ENCODE data around the gene TTN.

Gene TTN

GRCh38 chr2:178635897-178636296, 171.3 kb downstream of the TTN start:
- Histone ChIP-seq H3K79me2 (ENCODE audit: low read length) (no peaks in the 10 kb centered on the region), H3K9me3 (ENCODE audit: insufficient read depth, low read length) (no peaks in the 10 kb centered on the region), H4K20me1 (ENCODE audit: insufficient read depth, low read length) (no peaks in the 10 kb centered on the region), H3K36me3 (replicated peaks; ENCODE audit: low read depth, low read length) (no peaks in the 10 kb centered on the region), H3K27me3 (ENCODE audit: low read depth, low read length) (no peaks in the 10 kb centered on the region), H3K9ac (ENCODE audit: low read length) (no peak overlapping the region), H3K4me1 (ENCODE audit: low read length) (peaks cover 6% of the 10 kb centered on the region; the same call in 1 of the 2 replicates), H2AFZ (ENCODE audit: low read depth, low read length) (no peak overlapping the region), H3K27ac (ENCODE audit: low read length) (no peak overlapping the region), H3K4me3 (ENCODE audit: low read length) (no peak overlapping the region), H3K4me2 (ENCODE audit: low read length) (no peak overlapping the region)
- TF ChIP-seq EZH2phosphoT487 (IDR thresholded peaks at IDR 0.05; ENCODE audit: low read depth) (no peak), CTCF (IDR thresholded peaks at IDR 0.05; ENCODE audit: low read depth, low read length) (no peak)

- Histone ChIP-seq H3K79me2 (ENCODE audit: low read length) (no peaks in the 10 kb centered on the region), H3K27ac (ENCODE audit: low read length) (no peak overlapping the region), H4K20me1 (ENCODE audit: insufficient read depth, low read length) (no peaks in the 10 kb centered on the region), H3K4me2 (ENCODE audit: low read length) (no peak overlapping the region), H3K4me1 (ENCODE audit: low read length) (no peaks in the 10 kb centered on the region), H3K36me3 (replicated peaks; ENCODE audit: low read depth, low read length) (no peaks in the 10 kb centered on the region), H3K4me3 (ENCODE audit: low read length) (no peak overlapping the region), H3K27me3 (ENCODE audit: low read depth, low read length) (no peaks in the 10 kb centered on the region), H3K9ac (ENCODE audit: low read length) (no peak overlapping the region), H2AFZ (ENCODE audit: low read depth, low read length) (no peak overlapping the region), H3K9me3 (ENCODE audit: insufficient read depth, low read length) (no peaks in the 10 kb centered on the region)
- no peak for TF ChIP-seq EZH2phosphoT487 (IDR thresholded peaks at IDR 0.05; ENCODE audit: low read depth)
- TF ChIP-seq CTCF (IDR thresholded peaks at IDR 0.05; ENCODE audit: low read depth, low read length) = no peak
These were observed 174.5 kb downstream of the TTN start for GRCh38 chr2:178632729-178633128.

- Histone ChIP-seq H3K9ac (ENCODE audit: low read length) (no peak overlapping the region), H4K20me1 (ENCODE audit: insufficient read depth, low read length) (no peaks in the 10 kb centered on the region), H3K4me2 (ENCODE audit: low read length) (no peak overlapping the region), H3K4me3 (ENCODE audit: low read length) (no peak overlapping the region), H3K27me3 (ENCODE audit: low read depth, low read length) (no peaks in the 10 kb centered on the region), H3K4me1 (ENCODE audit: low read length) (no peaks in the 10 kb centered on the region), H2AFZ (ENCODE audit: low read depth, low read length) (no peak overlapping the region), H3K36me3 (replicated peaks; ENCODE audit: low read depth, low read length) (no peaks in the 10 kb centered on the region), H3K79me2 (ENCODE audit: low read length) (no peaks in the 10 kb centered on the region), H3K9me3 (ENCODE audit: insufficient read depth, low read length) (no peaks in the 10 kb centered on the region), H3K27ac (ENCODE audit: low read length) (no peak overlapping the region)
- TF ChIP-seq EZH2phosphoT487 (IDR thresholded peaks at IDR 0.05; ENCODE audit: low read depth) (no peak), CTCF (IDR thresholded peaks at IDR 0.05; ENCODE audit: low read depth, low read length) (no peak)
These were observed 176.6 kb downstream of the TTN start for GRCh38 chr2:178630581-178630980.

- Histone ChIP-seq H2AFZ (ENCODE audit: low read depth, low read length) (no peak overlapping the region), H4K20me1 (ENCODE audit: insufficient read depth, low read length) (no peaks in the 10 kb centered on the region), H3K9ac (ENCODE audit: low read length) (no peak overlapping the region), H3K36me3 (replicated peaks; ENCODE audit: low read depth, low read length) (no peaks in the 10 kb centered on the region), H3K4me2 (ENCODE audit: low read length) (no peak overlapping the region), H3K4me1 (ENCODE audit: low read length) (no peaks in the 10 kb centered on the region; the same call in 1 of the 2 replicates), H3K27ac (ENCODE audit: low read length) (no peak overlapping the region), H3K79me2 (ENCODE audit: low read length) (no peaks in the 10 kb centered on the region), H3K4me3 (ENCODE audit: low read length) (no peak overlapping the region), H3K9me3 (ENCODE audit: insufficient read depth, low read length) (no peaks in the 10 kb centered on the region), H3K27me3 (ENCODE audit: low read depth, low read length) (no peaks in the 10 kb centered on the region)
- TF ChIP-seq CTCF (IDR thresholded peaks at IDR 0.05; ENCODE audit: low read depth, low read length) (no peak), EZH2phosphoT487 (IDR thresholded peaks at IDR 0.05; ENCODE audit: low read depth) (no peak)
These were observed 177.8 kb downstream of the TTN start for GRCh38 chr2:178629463-178629862.

Data from OCI-LY3 (cell line).